ENCODE results near the gene DYRK2.
"Not testable (repeated sequence)": the region's sequence is repeated elsewhere in the genome, so short reads cannot be mapped to it uniquely, and the experiment has no call there.

The DYRK2 gene

GRCh38 chr12:67669217-67669933 lies 20.8 kb downstream of the DYRK2 start:
- no peak for DNase-seq (ENCODE audit: extremely low read depth in 1 of 2, low read depth in 1 of 2)

GRCh38 chr12:67669934-67670631 lies 21.5 kb downstream of the DYRK2 start:
- no peak for DNase-seq (ENCODE audit: extremely low read depth in 1 of 2, low read depth in 1 of 2)

GRCh38 chr12:67671419-67671818 lies 22.9 kb downstream of the DYRK2 start:
- no peak for DNase-seq (ENCODE audit: extremely low read depth in 1 of 2, low read depth in 1 of 2)

- DNase-seq (ENCODE audit: extremely low read depth in 1 of 2, low read depth in 1 of 2), result no peak
Observed at GRCh38 chr12:67671892-67672291, 23.3 kb downstream of the DYRK2 start.

- DNase-seq (ENCODE audit: extremely low read depth in 1 of 2, low read depth in 1 of 2), result not testable (repeated sequence)
Observed at GRCh38 chr12:67672507-67672906, 24.0 kb downstream of the DYRK2 start.

GRCh38 chr12:67673509-67673908 lies 25.0 kb downstream of the DYRK2 start:
- DNase-seq (ENCODE audit: extremely low read depth in 1 of 2, low read depth in 1 of 2), result not testable (repeated sequence)

GRCh38 chr12:67674417-67674816 lies 25.9 kb downstream of the DYRK2 start:
- DNase-seq (ENCODE audit: extremely low read depth in 1 of 2, low read depth in 1 of 2), result no peak

- DNase-seq (ENCODE audit: extremely low read depth in 1 of 2, low read depth in 1 of 2), result no peak
Observed at GRCh38 chr12:67676624-67677023, 28.1 kb downstream of the DYRK2 start.

GRCh38 chr12:67677166-67677565 lies 28.6 kb downstream of the DYRK2 start:
- no peak for DNase-seq (ENCODE audit: extremely low read depth in 1 of 2, low read depth in 1 of 2)

GRCh38 chr12:67681105-67681778 lies 32.7 kb downstream of the DYRK2 start:
- no peak for DNase-seq (ENCODE audit: extremely low read depth in 1 of 2, low read depth in 1 of 2)

GRCh38 chr12:67681941-67682620 lies 33.5 kb downstream of the DYRK2 start:
- DNase-seq (ENCODE audit: extremely low read depth in 1 of 2, low read depth in 1 of 2), result no peak

GRCh38 chr12:67689385-67689784 lies 40.8 kb downstream of the DYRK2 start:
- DNase-seq (ENCODE audit: extremely low read depth in 1 of 2, low read depth in 1 of 2), result no peak

GRCh38 chr12:67690656-67691055 lies 42.1 kb downstream of the DYRK2 start:
- DNase-seq (ENCODE audit: extremely low read depth in 1 of 2, low read depth in 1 of 2), result no peak

GRCh38 chr12:67691220-67691619 lies 42.7 kb downstream of the DYRK2 start:
- DNase-seq (ENCODE audit: extremely low read depth in 1 of 2, low read depth in 1 of 2), result no peak

- DNase-seq (ENCODE audit: extremely low read depth in 1 of 2, low read depth in 1 of 2), result no peak
Observed at GRCh38 chr12:67692135-67692534, 43.6 kb downstream of the DYRK2 start.

GRCh38 chr12:67692966-67693365 lies 44.4 kb downstream of the DYRK2 start:
- DNase-seq (ENCODE audit: extremely low read depth in 1 of 2, low read depth in 1 of 2), result no peak

- no peak for DNase-seq (ENCODE audit: extremely low read depth in 1 of 2, low read depth in 1 of 2)
Observed at GRCh38 chr12:67693894-67694293, 45.3 kb downstream of the DYRK2 start.

- DNase-seq (ENCODE audit: extremely low read depth in 1 of 2, low read depth in 1 of 2), result no peak
Observed at GRCh38 chr12:67694306-67694900, 45.9 kb downstream of the DYRK2 start.

GRCh38 chr12:67695974-67696373 lies 47.4 kb downstream of the DYRK2 start:
- no peak for DNase-seq (ENCODE audit: extremely low read depth in 1 of 2, low read depth in 1 of 2)

GRCh38 chr12:67697443-67697842 lies 48.9 kb downstream of the DYRK2 start:
- DNase-seq (ENCODE audit: extremely low read depth in 1 of 2, low read depth in 1 of 2), result no peak

GRCh38 chr12:67697967-67698366 lies 49.4 kb downstream of the DYRK2 start:
- no peak for DNase-seq (ENCODE audit: extremely low read depth in 1 of 2, low read depth in 1 of 2)

Measured in activated CD8-positive, alpha-beta memory T cell treated with anti-CD3 and anti-CD28 coated beads for 1 hour (primary cell).